ENCODE data around the gene CCNYL1. TPM values are rescaled to one million over a fixed set of nuclear protein-coding genes. Genes with fewer than 3 reads are reported as not detected.

Gene CCNYL1
- polyA plus RNA-seq, 3 donors = 4.1 to 10.6 (median 4.6) TPM

- H3K27ac ChIP-seq (ENCODE audit: low read depth in 1 of 2, low read length in 2 of 2) = no peak overlapping the region
- peaks cover 7% of the 10 kb centered on the region for H4K20me1 ChIP-seq (ENCODE audit: insufficient read depth, low read length)
- H3K79me2 ChIP-seq (ENCODE audit: insufficient read depth, low read length) = peaks cover 10% of the 10 kb centered on the region
- H3K36me3 ChIP-seq (replicated peaks in 1 of 2; ENCODE audit: control insufficient read depth in 1 of 2, insufficient read depth in 2 of 2, low read length in 2 of 2) = peaks cover 0 to 15% of the 10 kb centered on the region in 2 donors
- no peaks in the 10 kb centered on the region for H3K9me3 ChIP-seq (replicated peaks in 1 of 2; ENCODE audit: control insufficient read depth in 1 of 2, insufficient read depth in 1 of 2, low read length in 2 of 2)
- peak in 1 of 3 donors; percentile 8 for DNase-seq
- Mint-ChIP-seq H3K27ac (peak overlapping the region in 1 of 7 donors; percentile 63), H3K4me1 (peaks cover 48% of the 10 kb centered on the region), H3K27me3 (ENCODE audit: low read depth in 3 of 3) (peaks cover 7 to 27% (median 26%) of the 10 kb centered on the region in 3 donors), H3K9me3 (peaks cover 0 to 3% (median 1%) of the 10 kb centered on the region in 7 donors), H3K4me3 (peak overlapping the region; percentile 73 to 94), H3K36me3 (peaks cover 18 to 28% of the 10 kb centered on the region in 2 donors)
- peak overlapping the region; percentile 2 to 66 (median 21) for H3K4me3 ChIP-seq (replicated peaks in 1 of 3; ENCODE audit: low read depth in 2 of 3, low read length in 3 of 3)
- H3K4me1 ChIP-seq (ENCODE audit: control insufficient read depth in 1 of 2, insufficient read depth in 2 of 2, low read length in 2 of 2) = peaks cover 45% of the 10 kb centered on the region in 2 donors
- TF ChIP-seq, protein P1, sequence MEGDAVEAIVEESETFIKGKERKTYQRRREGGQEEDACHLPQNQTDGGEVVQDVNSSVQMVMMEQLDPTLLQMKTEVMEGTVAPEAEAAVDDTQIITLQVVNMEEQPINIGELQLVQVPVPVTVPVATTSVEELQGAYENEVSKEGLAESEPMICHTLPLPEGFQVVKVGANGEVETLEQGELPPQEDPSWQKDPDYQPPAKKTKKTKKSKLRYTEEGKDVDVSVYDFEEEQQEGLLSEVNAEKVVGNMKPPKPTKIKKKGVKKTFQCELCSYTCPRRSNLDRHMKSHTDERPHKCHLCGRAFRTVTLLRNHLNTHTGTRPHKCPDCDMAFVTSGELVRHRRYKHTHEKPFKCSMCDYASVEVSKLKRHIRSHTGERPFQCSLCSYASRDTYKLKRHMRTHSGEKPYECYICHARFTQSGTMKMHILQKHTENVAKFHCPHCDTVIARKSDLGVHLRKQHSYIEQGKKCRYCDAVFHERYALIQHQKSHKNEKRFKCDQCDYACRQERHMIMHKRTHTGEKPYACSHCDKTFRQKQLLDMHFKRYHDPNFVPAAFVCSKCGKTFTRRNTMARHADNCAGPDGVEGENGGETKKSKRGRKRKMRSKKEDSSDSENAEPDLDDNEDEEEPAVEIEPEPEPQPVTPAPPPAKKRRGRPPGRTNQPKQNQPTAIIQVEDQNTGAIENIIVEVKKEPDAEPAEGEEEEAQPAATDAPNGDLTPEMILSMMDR (IDR thresholded peaks at IDR 0.05) = no peak
- H3K4me2 ChIP-seq (replicated peaks; ENCODE audit: extremely low read depth, low read length, poor library complexity, severe bottlenecking) = peak overlapping the region; percentile 73
- intact Hi-C loops (cut with micrococcal nuclease) = loop anchor here (5.0 to 10.0 kb wide), 2 partner anchors 260 to 268 kb away; partner anchors contain the start of gene PLEKHM3 (in 1 of the 2)
- WGBS (ENCODE audit: insufficient coverage) = 41% methylated on average over 62 of the region's 65 CpGs
- H3K9ac ChIP-seq (ENCODE audit: insufficient read depth, low read length, poor library complexity, severe bottlenecking) = peak overlapping the region; percentile 27
- H2AFZ ChIP-seq (ENCODE audit: insufficient read depth, low read depth, low read length, poor library complexity, severe bottlenecking) = peak overlapping the region; percentile 63
- H3K27me3 ChIP-seq (ENCODE audit: control insufficient read depth in 2 of 2, insufficient read depth in 2 of 2, low read length in 2 of 2) = peaks cover 0 to 12% of the 10 kb centered on the region in 2 donors
Observed at GRCh38 chr2:207766697-207767460, 55.4 kb downstream of the CCNYL1 start.

DNA sequence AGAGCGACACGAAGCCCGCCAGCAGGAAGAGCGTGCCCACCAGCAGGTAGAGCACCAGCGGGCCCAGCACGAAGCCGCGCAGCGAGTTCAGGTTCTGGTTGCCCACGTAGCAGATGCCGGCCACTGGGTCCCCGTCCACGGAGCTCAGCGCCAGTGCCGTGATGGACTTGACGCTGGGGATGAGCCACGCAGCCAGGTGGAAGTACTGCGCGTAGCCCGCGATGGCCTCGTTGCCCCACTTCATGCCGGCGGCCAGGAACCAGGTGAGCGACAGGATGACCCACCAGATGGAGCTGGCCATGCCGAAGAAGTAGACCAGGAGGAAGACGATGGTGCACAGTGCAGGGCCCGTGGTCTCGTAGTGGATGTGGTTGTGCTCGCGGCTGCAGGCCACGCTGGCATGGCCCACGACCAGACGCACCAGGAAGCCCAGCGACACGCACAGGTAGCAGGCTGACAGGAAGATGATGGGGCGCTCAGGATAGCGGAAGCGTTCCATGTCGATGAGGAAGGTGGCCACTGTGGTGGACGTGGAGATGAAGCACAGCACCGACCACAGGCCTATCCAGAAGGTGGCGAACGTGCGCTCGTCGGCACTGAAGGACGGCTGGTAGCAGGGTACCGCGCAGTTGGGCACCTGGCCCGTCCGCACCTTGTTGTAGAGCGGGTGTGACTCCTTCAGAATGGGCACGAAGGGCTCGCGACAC lies 56.2 kb downstream of the CCNYL1 start:
- Histone ChIP-seq H3K36me3 (replicated peaks in 1 of 2; ENCODE audit: control insufficient read depth in 1 of 2, insufficient read depth in 2 of 2, low read length in 2 of 2) (peaks cover 0 to 11% of the 10 kb centered on the region in 2 donors), H3K4me1 (ENCODE audit: control insufficient read depth in 1 of 2, insufficient read depth in 2 of 2, low read length in 2 of 2) (peaks cover 45% of the 10 kb centered on the region in 2 donors), H3K4me3 (replicated peaks in 1 of 3; ENCODE audit: low read depth in 2 of 3, low read length in 3 of 3) (peak overlapping the region in 2 of 3 experiments; percentile 50 to 85), H3K27ac (ENCODE audit: low read depth in 1 of 2, low read length in 2 of 2) (no peak overlapping the region), H3K4me2 (replicated peaks; ENCODE audit: extremely low read depth, low read length, poor library complexity, severe bottlenecking) (peak overlapping the region; percentile 99), H3K9me3 (replicated peaks in 1 of 2; ENCODE audit: control insufficient read depth in 1 of 2, insufficient read depth in 1 of 2, low read length in 2 of 2) (no peaks in the 10 kb centered on the region), H3K27me3 (ENCODE audit: control insufficient read depth in 2 of 2, insufficient read depth in 2 of 2, low read length in 2 of 2) (peaks cover 0 to 12% of the 10 kb centered on the region in 2 donors), H2AFZ (ENCODE audit: insufficient read depth, low read depth, low read length, poor library complexity, severe bottlenecking) (peak overlapping the region; percentile 96), H4K20me1 (ENCODE audit: insufficient read depth, low read length) (peaks cover 7% of the 10 kb centered on the region), H3K9ac (ENCODE audit: insufficient read depth, low read length, poor library complexity, severe bottlenecking) (peak overlapping the region; percentile 71), H3K79me2 (ENCODE audit: insufficient read depth, low read length) (peaks cover 10% of the 10 kb centered on the region)
- Mint-ChIP-seq H3K36me3 (peaks cover 14 to 24% of the 10 kb centered on the region in 2 donors), H3K27ac (peak overlapping the region in 2 of 7 donors; percentile 40 to 63), H3K4me3 (peak overlapping the region; percentile 91 to 94), H3K4me1 (peaks cover 50% of the 10 kb centered on the region), H3K27me3 (ENCODE audit: low read depth in 3 of 3) (peaks cover 7 to 27% (median 26%) of the 10 kb centered on the region in 3 donors), H3K9me3 (peaks cover 0 to 3% (median 1%) of the 10 kb centered on the region in 7 donors)
- intact Hi-C loops (cut with micrococcal nuclease) = loop anchor here (5.0 to 10.0 kb wide), 2 partner anchors 260 to 267 kb away; partner anchors contain the start of gene PLEKHM3 (in 1 of the 2)
- TF ChIP-seq, protein P1 (IDR thresholded peaks at IDR 0.05) = peak; percentile 28
- 68% methylated on average over 56 of the region's 56 CpGs for WGBS (ENCODE audit: insufficient coverage)
- peak; percentile 23 to 34 (median 25) for DNase-seq
